ENCODE results near the gene SLC1A2.

DNA sequence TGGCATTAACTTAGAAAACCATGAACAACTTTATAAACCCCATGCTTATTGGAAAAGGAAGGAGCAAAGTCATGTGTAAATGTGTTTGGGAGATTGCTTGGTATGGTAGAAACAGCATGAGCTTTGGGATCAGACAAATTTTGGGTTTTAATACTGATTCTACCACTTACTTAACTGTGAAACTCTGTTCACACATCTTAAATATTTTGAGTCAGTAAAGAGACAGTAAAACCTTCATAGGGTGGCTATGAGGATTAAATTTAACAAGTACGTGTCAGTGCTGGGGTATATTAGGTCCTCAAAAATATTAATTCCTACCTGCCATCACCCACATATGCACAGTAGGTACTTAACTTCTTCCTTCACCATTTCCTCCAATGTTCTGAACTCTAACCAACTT, 183.9 kb downstream of the SLC1A2 start:
- TF ChIP-seq, protein P1, sequence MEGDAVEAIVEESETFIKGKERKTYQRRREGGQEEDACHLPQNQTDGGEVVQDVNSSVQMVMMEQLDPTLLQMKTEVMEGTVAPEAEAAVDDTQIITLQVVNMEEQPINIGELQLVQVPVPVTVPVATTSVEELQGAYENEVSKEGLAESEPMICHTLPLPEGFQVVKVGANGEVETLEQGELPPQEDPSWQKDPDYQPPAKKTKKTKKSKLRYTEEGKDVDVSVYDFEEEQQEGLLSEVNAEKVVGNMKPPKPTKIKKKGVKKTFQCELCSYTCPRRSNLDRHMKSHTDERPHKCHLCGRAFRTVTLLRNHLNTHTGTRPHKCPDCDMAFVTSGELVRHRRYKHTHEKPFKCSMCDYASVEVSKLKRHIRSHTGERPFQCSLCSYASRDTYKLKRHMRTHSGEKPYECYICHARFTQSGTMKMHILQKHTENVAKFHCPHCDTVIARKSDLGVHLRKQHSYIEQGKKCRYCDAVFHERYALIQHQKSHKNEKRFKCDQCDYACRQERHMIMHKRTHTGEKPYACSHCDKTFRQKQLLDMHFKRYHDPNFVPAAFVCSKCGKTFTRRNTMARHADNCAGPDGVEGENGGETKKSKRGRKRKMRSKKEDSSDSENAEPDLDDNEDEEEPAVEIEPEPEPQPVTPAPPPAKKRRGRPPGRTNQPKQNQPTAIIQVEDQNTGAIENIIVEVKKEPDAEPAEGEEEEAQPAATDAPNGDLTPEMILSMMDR (IDR thresholded peaks at IDR 0.05; ENCODE audit: low read depth, low read length) = no peak
- TF ChIP-seq POLR2A (IDR thresholded peaks at IDR 0.05; ENCODE audit: extremely low read depth, insufficient read length) (no peak), MYC (IDR thresholded peaks at IDR 0.05; ENCODE audit: low read depth, low read length) (no peak)
